Neural cell (in vitro differentiated cells): ENCODE results near the gene INPP4B. TPM values are rescaled to one million over a fixed set of nuclear protein-coding genes. Genes with fewer than 3 reads are reported as not detected.

Source experiments
- H2AFZ ChIP-seq: fragments of 200-600, 300-800 bp; sonication (generic), shearing (Covaris generic); 2 replicates; pipeline ENCODE4 v1.6.0; 2014; ENCODE audit warnings: low read depth, mild to moderate bottlenecking, antibody characterized with exemption, low read length, moderate library complexity
- H3F3A ChIP-seq: fragments of 200-600 bp; shearing (Covaris generic); 2 replicates; pipeline ENCODE4 v1.6.1; 2016; ENCODE audit warnings: mild to moderate bottlenecking, moderate library complexity, mixed read lengths, antibody characterized with exemption, low read length; ENCODE audit not compliant: insufficient read depth, poor library complexity, severe bottlenecking
- H3K27ac ChIP-seq: fragments of 200-600, 300-800 bp; sonication (generic), shearing (Covaris generic); 2 replicates; pipeline ENCODE4 v1.5.1; 2014; ENCODE audit warnings: mild to moderate bottlenecking, low read length, moderate library complexity
- H3K27me3 ChIP-seq: fragments of 300-800, 200-600 bp; sonication (generic), shearing (Covaris generic); 2 replicates; pipeline ENCODE4 v1.6.0; 2014; ENCODE audit warnings: mild to moderate bottlenecking, low read depth, low read length, moderate library complexity; ENCODE audit not compliant: insufficient read depth
- H3K36me3 ChIP-seq: fragments of 300-800, 200-600 bp; sonication (generic), shearing (Covaris generic); 2 replicates; pipeline ENCODE4 v1.5.1; 2014; ENCODE audit warnings: mild to moderate bottlenecking, antibody characterized with exemption, low read length, moderate library complexity; ENCODE audit not compliant: insufficient read depth
- H3K4me2 ChIP-seq: fragments of 300-800, 200-600 bp; sonication (generic), shearing (Covaris generic); 2 replicates; pipeline ENCODE4 v1.6.0; 2014; ENCODE audit warnings: mild to moderate bottlenecking, low read length
- H3K4me3 ChIP-seq: fragments of 300-800, 200-600 bp; sonication (generic), shearing (Covaris generic); 2 replicates; pipeline ENCODE4 v1.5.1; 2014; ENCODE audit warnings: mild to moderate bottlenecking, low read length, moderate library complexity
- H3K79me2 ChIP-seq: fragments of 200-600 bp; shearing (Covaris generic); replicated peaks from 2 replicates; pipeline ENCODE4 v1.6.0; 2014; ENCODE audit warnings: mild to moderate bottlenecking, low read length, moderate library complexity; ENCODE audit not compliant: insufficient read depth
- H3K9ac ChIP-seq: fragments of 300-800, 200-600 bp; sonication (generic), shearing (Covaris generic); 2 replicates; pipeline ENCODE4 v1.6.1; 2016; ENCODE audit warnings: mild to moderate bottlenecking, low read length, mixed read lengths
- H3K9me2 ChIP-seq: fragments of 200-600 bp; shearing (Covaris generic); 2 replicates; pipeline ENCODE4 v1.6.1; 2016; ENCODE audit warnings: mild to moderate bottlenecking, low read length, mixed read lengths; ENCODE audit not compliant: insufficient read depth
- H3K9me3 ChIP-seq: fragments of 200-600, 300-800 bp; sonication (generic), shearing (Covaris generic); 2 replicates; pipeline ENCODE4 v1.6.1; 2016; ENCODE audit warnings: mild to moderate bottlenecking, mixed run types, low read length, moderate library complexity, mixed read lengths
- H4K20me1 ChIP-seq: fragments of 200-600 bp; shearing (Covaris generic); 2 replicates; pipeline ENCODE4 v1.6.1; 2016; ENCODE audit warnings: mild to moderate bottlenecking, mixed run types; ENCODE audit not compliant: insufficient read depth
- EP300 ChIP-seq: fragments of 450-650 bp; conservative IDR thresholded peaks from 2 replicates; pipeline ENCODE4 v1.6.1; 2014; ENCODE audit warnings: antibody characterized with exemption, mild to moderate bottlenecking, moderate library complexity; ENCODE audit not compliant: poor library complexity, severe bottlenecking
- EZH2 ChIP-seq: fragments of 200-600, 300-800 bp; shearing (Covaris generic), sonication (generic); IDR thresholded peaks from 2 replicates; pipeline ENCODE4 v1.6.1; 2014; ENCODE audit warnings: antibody characterized with exemption, low read length, borderline replicate concordance, mild to moderate bottlenecking; ENCODE audit not compliant: insufficient read depth, poor library complexity, severe bottlenecking
- MXI1 ChIP-seq: fragments of 450-650 bp; conservative IDR thresholded peaks from 2 replicates; pipeline ENCODE4 v1.6.1; 2014; ENCODE audit warnings: antibody characterized with exemption, mild to moderate bottlenecking; ENCODE audit not compliant: poor library complexity, severe bottlenecking
- POLR2AphosphoS5 ChIP-seq: IDR thresholded peaks from 2 replicates; pipeline ENCODE4 v1.6.1; 2012
- RAD21 ChIP-seq: fragments of 450-650 bp; conservative IDR thresholded peaks from 2 replicates; pipeline ENCODE4 v1.6.1; 2014; ENCODE audit warnings: antibody characterized with exemption, mild to moderate bottlenecking, moderate library complexity
- REST ChIP-seq: IDR thresholded peaks from 2 replicates; pipeline ENCODE4 v1.6.1; 2012; ENCODE audit warnings: borderline replicate concordance
- SMC3 ChIP-seq: fragments of 450-650 bp; conservative IDR thresholded peaks from 2 replicates; pipeline ENCODE4 v1.6.1; 2014; ENCODE audit warnings: antibody characterized with exemption, mild to moderate bottlenecking, moderate library complexity; ENCODE audit not compliant: poor library complexity
- TAF1 ChIP-seq: IDR thresholded peaks from 2 replicates; pipeline ENCODE4 v1.6.1; 2012; ENCODE audit warnings: low read depth
- polyA plus RNA-seq: library from polyadenylated mRNA; depleted of rRNA; stranded (reverse); fragments of >200 nt; gene quantifications from 2 replicates; pipeline ENCODE4 v1.2.3, GENCODE V29; 2014
- TF ChIP-seq, protein P1 (sequence below): fragments of 450-650 bp; IDR thresholded peaks from 2 replicates; pipeline ENCODE4 v1.5.1; 2014; ENCODE audit warnings: antibody characterized with exemption, mild to moderate bottlenecking, moderate library complexity; ENCODE audit not compliant: poor library complexity, severe bottlenecking

Gene INPP4B
- polyA plus RNA-seq, 1 donor from 2014 or later: 0.30 TPM

DNA sequence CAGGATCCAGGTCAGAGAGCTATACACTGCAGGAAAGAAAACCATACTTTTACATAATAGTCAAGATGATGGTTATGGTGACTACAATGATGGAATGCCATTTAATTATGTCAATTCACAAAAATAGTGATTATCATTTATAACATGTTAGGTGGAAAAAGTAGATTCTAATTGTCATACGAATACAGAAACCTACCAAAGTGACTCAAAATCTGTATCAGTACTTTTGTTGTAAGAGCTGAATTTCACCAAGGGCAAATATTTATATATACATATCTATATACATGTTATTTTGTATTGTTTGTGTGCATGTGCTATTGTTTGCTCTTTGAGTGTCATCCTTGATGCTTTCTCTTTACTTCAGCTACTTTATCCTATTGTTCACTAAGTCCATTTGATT, 485.4 kb downstream of the INPP4B start:
- Histone ChIP-seq H4K20me1 (no peaks in the 10 kb centered on the region), H3K9me2 (no peaks in the 10 kb centered on the region), H2AFZ (no peak overlapping the region), H3K27ac (no peak overlapping the region), H3K27me3 (no peaks in the 10 kb centered on the region), H3K4me3 (no peak overlapping the region), H3F3A (no peaks in the 10 kb centered on the region), H3K4me2 (no peak overlapping the region), H3K79me2 (no peaks in the 10 kb centered on the region), H3K36me3 (no peaks in the 10 kb centered on the region), H3K9me3 (no peaks in the 10 kb centered on the region), H3K9ac (no peak overlapping the region)
- TF ChIP-seq, protein P1, sequence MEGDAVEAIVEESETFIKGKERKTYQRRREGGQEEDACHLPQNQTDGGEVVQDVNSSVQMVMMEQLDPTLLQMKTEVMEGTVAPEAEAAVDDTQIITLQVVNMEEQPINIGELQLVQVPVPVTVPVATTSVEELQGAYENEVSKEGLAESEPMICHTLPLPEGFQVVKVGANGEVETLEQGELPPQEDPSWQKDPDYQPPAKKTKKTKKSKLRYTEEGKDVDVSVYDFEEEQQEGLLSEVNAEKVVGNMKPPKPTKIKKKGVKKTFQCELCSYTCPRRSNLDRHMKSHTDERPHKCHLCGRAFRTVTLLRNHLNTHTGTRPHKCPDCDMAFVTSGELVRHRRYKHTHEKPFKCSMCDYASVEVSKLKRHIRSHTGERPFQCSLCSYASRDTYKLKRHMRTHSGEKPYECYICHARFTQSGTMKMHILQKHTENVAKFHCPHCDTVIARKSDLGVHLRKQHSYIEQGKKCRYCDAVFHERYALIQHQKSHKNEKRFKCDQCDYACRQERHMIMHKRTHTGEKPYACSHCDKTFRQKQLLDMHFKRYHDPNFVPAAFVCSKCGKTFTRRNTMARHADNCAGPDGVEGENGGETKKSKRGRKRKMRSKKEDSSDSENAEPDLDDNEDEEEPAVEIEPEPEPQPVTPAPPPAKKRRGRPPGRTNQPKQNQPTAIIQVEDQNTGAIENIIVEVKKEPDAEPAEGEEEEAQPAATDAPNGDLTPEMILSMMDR: no peak
- no peak for TF ChIP-seq RAD21
- no peak for TF ChIP-seq EP300
- no peak for TF ChIP-seq REST
- no peak for TF ChIP-seq MXI1
- no peak for TF ChIP-seq SMC3

- Histone ChIP-seq H3K27ac (no peak overlapping the region), H3K27me3 (no peaks in the 10 kb centered on the region), H3F3A (no peaks in the 10 kb centered on the region), H3K79me2 (no peaks in the 10 kb centered on the region), H4K20me1 (no peaks in the 10 kb centered on the region), H3K9me3 (no peaks in the 10 kb centered on the region), H3K4me2 (no peak overlapping the region), H2AFZ (no peak overlapping the region), H3K9ac (no peak overlapping the region), H3K36me3 (no peaks in the 10 kb centered on the region), H3K9me2 (no peaks in the 10 kb centered on the region), H3K4me3 (no peak overlapping the region)
- TF ChIP-seq EZH2: no peak
- TF ChIP-seq POLR2AphosphoS5: no peak
- TF ChIP-seq, protein P1: no peak
- TF ChIP-seq SMC3: no peak
- TF ChIP-seq RAD21: no peak
- TF ChIP-seq TAF1: no peak
Measured at GRCh38 chr4:142358656-142359055, 487.4 kb downstream of the INPP4B start.
